NT2/D1 (cell line): ENCODE results near the gene LARP4B.

Source experiments
- SUZ12 ChIP-seq: IDR thresholded peaks from 2 replicates; pipeline ENCODE4 v1.6.1; 2011; ENCODE audit not compliant: insufficient read length, insufficient read depth; ENCODE audit errors: extremely low read depth
- ZNF274 ChIP-seq: IDR thresholded peaks from 2 replicates; pipeline ENCODE4 v1.6.1; 2011; ENCODE audit warnings: mild to moderate bottlenecking, low read depth, low read length

- TF ChIP-seq ZNF274 (no peak), SUZ12 (no peak)
These were observed 157.3 kb downstream of the LARP4B start for GRCh38 chr10:774223-774622.
